ENCODE measurements around the gene FAM3B.

DNA sequence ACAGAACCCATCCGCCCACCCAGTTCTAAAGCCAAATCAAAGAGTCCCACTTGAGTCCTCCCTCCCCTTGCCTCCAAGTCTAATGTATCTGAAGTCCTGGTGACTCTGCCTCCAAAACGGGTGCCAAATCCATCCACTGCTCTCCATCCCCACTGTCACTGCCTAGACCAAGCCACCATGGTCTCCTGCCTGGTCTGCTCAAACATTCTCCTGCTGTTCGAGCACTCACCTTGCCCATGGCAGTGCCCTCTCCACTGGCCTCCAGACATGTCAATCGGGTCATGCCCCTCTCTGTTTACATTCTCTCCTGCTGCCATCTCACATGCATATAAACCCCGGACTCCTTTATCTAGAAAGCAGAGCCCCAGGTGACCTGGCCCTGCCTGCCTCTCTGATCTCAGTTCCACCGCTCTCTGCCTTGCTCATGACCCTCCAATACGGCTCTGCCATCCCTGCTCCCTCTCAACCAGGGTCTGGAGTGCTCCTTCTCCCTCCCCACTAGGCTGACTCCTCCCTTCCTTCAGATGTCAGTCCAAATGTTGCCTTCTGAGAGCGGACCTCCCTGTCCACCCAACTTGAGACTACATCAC is 77.4 kb downstream of the FAM3B start:
- TF ChIP-seq POLR2A (IDR thresholded peaks at IDR 0.05; ENCODE audit: low read depth, low read length) (no peak), RAD21 (IDR thresholded peaks at IDR 0.05; ENCODE audit: low read length) (no peak), MAZ (IDR thresholded peaks at IDR 0.05; ENCODE audit: borderline replicate concordance, low read depth, low read length) (no peak), BHLHE40 (IDR thresholded peaks at IDR 0.05; ENCODE audit: low read depth, low read length) (no peak), RCOR1 (IDR thresholded peaks at IDR 0.05; ENCODE audit: insufficient replicate concordance, low read length) (no peak), MAFK (IDR thresholded peaks at IDR 0.05; ENCODE audit: low read depth, low read length) (no peak), MXI1 (IDR thresholded peaks at IDR 0.05; ENCODE audit: borderline replicate concordance, low read depth, low read length) (no peak), FOS (IDR thresholded peaks at IDR 0.05; ENCODE audit: low read depth, low read length) (no peak), CEBPB (IDR thresholded peaks at IDR 0.05; ENCODE audit: low read depth, low read length) (no peak), RFX5 (IDR thresholded peaks at IDR 0.05; ENCODE audit: low read depth, low read length) (no peak)
- TF ChIP-seq, protein P1, sequence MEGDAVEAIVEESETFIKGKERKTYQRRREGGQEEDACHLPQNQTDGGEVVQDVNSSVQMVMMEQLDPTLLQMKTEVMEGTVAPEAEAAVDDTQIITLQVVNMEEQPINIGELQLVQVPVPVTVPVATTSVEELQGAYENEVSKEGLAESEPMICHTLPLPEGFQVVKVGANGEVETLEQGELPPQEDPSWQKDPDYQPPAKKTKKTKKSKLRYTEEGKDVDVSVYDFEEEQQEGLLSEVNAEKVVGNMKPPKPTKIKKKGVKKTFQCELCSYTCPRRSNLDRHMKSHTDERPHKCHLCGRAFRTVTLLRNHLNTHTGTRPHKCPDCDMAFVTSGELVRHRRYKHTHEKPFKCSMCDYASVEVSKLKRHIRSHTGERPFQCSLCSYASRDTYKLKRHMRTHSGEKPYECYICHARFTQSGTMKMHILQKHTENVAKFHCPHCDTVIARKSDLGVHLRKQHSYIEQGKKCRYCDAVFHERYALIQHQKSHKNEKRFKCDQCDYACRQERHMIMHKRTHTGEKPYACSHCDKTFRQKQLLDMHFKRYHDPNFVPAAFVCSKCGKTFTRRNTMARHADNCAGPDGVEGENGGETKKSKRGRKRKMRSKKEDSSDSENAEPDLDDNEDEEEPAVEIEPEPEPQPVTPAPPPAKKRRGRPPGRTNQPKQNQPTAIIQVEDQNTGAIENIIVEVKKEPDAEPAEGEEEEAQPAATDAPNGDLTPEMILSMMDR (conservative IDR thresholded peaks at IDR 0.05; ENCODE audit: low read depth, low read length): no peak
- TF ChIP-seq, protein P2, sequence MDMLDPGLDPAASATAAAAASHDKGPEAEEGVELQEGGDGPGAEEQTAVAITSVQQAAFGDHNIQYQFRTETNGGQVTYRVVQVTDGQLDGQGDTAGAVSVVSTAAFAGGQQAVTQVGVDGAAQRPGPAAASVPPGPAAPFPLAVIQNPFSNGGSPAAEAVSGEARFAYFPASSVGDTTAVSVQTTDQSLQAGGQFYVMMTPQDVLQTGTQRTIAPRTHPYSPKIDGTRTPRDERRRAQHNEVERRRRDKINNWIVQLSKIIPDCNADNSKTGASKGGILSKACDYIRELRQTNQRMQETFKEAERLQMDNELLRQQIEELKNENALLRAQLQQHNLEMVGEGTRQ (IDR thresholded peaks at IDR 0.05; ENCODE audit: low read depth, low read length): no peak

Measured in IMR-90 (cell line).